Activated B cell treated with CpG ODN at 0.5 μM for 24 hours (primary cell): ENCODE results near the gene SLC5A5. TPM values are rescaled to one million over a fixed set of nuclear protein-coding genes. Genes with fewer than 3 reads are reported as not detected.

Source experiments
- ATAC-seq: fragments of 200-7000 bp; cut with Tn5 transposase; one replicate; pipeline ENCODE4 v1.10.0; 2021; ENCODE audit warnings: low read depth, mild to moderate bottlenecking, moderate library complexity
- CTCF ChIA-PET: fragments of 350-600 bp; sonication (Branson Sonifier 250); formaldehyde crosslinking; loops from one replicate; lab custom pipeline; 2021; ENCODE audit warnings: antibody characterized with exemption; lab: Charles Lee
- POLR2A ChIA-PET: fragments of 350-600 bp; sonication (Branson Sonifier 250); formaldehyde crosslinking; loops from one replicate; lab custom pipeline; 2021; ENCODE audit warnings: antibody characterized with exemption; lab: Charles Lee
- DNase-seq: peaks from one replicate; pipeline ENCODE4 v3.0.0; 2022
- H3K27ac Mint-ChIP-seq: one replicate; pipeline ENCODE4 v1.8.0; 2020; ENCODE audit warnings: mixed read lengths
- H3K27me3 Mint-ChIP-seq: one replicate; pipeline ENCODE4 v1.8.0; 2021; ENCODE audit warnings: mixed read lengths
- H3K36me3 Mint-ChIP-seq: one replicate; pipeline ENCODE4 v1.8.0; 2021; ENCODE audit warnings: low read depth, mixed read lengths
- H3K4me1 Mint-ChIP-seq: one replicate; pipeline ENCODE4 v1.8.0; 2021; ENCODE audit warnings: mixed read lengths
- H3K4me3 Mint-ChIP-seq: one replicate; pipeline ENCODE4 v1.8.0; 2020; ENCODE audit warnings: mild to moderate bottlenecking, mixed read lengths
- H3K9me3 Mint-ChIP-seq: one replicate; pipeline ENCODE4 v1.8.0; 2020; ENCODE audit warnings: mixed read lengths
- CTCF ChIP-seq: fragments of 200-600 bp; IDR thresholded peaks from one replicate; pipeline ENCODE4 v1.8.0; 2022; ENCODE audit warnings: antibody characterized with exemption, mild to moderate bottlenecking
- intact Hi-C: fragments of 100-400 bp; cut with micrococcal nuclease; formaldehyde crosslinking; loops from one replicate; pipeline ENCODE4 v1.15.1; 2024
- total RNA-seq: library from RNA; stranded (reverse); gene quantifications from 2 replicates; pipeline ENCODE4 v1.2.3, GENCODE V29; 2022

Gene SLC5A5
- total RNA-seq = 0.09 and 0.12 TPM in 2 replicates

DNA sequence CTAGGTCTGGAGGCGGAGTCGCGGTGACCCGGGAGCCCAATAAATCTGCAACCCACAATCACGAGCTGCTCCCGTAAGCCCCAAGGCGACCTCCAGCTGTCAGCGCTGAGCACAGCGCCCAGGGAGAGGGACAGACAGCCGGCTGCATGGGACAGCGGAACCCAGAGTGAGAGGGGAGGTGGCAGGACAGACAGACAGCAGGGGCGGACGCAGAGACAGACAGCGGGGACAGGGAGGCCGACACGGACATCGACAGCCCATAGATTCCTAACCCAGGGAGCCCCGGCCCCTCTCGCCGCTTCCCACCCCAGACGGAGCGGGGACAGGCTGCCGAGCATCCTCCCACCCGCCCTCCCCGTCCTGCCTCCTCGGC lies at the start of gene SLC5A5:
Gene SLC5A5 (plus strand): TSS at position 68 of the 373 bp plus-strand sequence. CDS start 375 bp downstream, outside the sequence.
- TF ChIP-seq CTCF = no peak
- peak within 1 kb of the TSS; percentile 53 for H3K4me3 Mint-ChIP-seq
- ChIA-PET POLR2A (interaction anchor here (0.9 to 3.7 kb wide), 3 partner anchors 12 to 61 kb away, joined by 3 to 36 read pairs (median 16); partner anchors contain the start of genes CCDC124 and RPL18A), CTCF (interaction anchor here (1.5 to 2.7 kb wide), 3 partner anchors 12 to 61 kb away, joined by 3 to 24 read pairs (median 8); partner anchors contain the start of genes CCDC124 and RPL18A)
- H3K36me3 Mint-ChIP-seq = no peaks in the 10 kb centered on the region
- peaks cover 2% of the 10 kb centered on the region for H3K27me3 Mint-ChIP-seq
- ATAC-seq = no peak
- peaks cover 21% of the 10 kb centered on the region for H3K4me1 Mint-ChIP-seq
- intact Hi-C loops = loop anchor here (5.0 kb wide), 1 partner anchor 125 kb away; no protein-coding TSS in a partner anchor
- no peaks in the 10 kb centered on the region for H3K9me3 Mint-ChIP-seq
- DNase-seq = no peak
- H3K27ac Mint-ChIP-seq = no peak within 1 kb of the TSS

- Mint-ChIP-seq H3K27me3 (no peaks in the 10 kb centered on the region), H3K9me3 (no peaks in the 10 kb centered on the region), H3K4me3 (no peak overlapping the region), H3K4me1 (no peaks in the 10 kb centered on the region), H3K36me3 (peaks cover 30% of the 10 kb centered on the region), H3K27ac (no peak overlapping the region)
- no peak for ATAC-seq
- intact Hi-C loops = no loop called here
- TF ChIP-seq CTCF = no peak
- ChIA-PET CTCF (interaction anchor here (1.0 kb wide), 2 partner anchors 14 to 35 kb away, joined by 3 read pairs; partner anchors contain the start of gene RPL18A), POLR2A (interaction anchor here (0.6 to 1.5 kb wide), 5 partner anchors 16 to 269 kb away, joined by 3 to 10 read pairs (median 4); partner anchors contain the start of gene JAK3)
- no peak for DNase-seq
Measured at GRCh38 chr19:17824339-17824738, 47.4 kb upstream of the SLC5A5 start.

- no peak for TF ChIP-seq CTCF
- DNase-seq (no peak), ATAC-seq (no peak)
- Mint-ChIP-seq H3K36me3 (peaks cover 47% of the 10 kb centered on the region), H3K27me3 (no peaks in the 10 kb centered on the region), H3K4me1 (no peaks in the 10 kb centered on the region), H3K27ac (no peak overlapping the region), H3K4me3 (no peak overlapping the region), H3K9me3 (no peaks in the 10 kb centered on the region)
- intact Hi-C loops = no loop called here
- CTCF ChIA-PET = interaction anchor here (0.5 to 0.7 kb wide), 2 partner anchors 29 kb away, joined by 3 read pairs; no protein-coding TSS in a partner anchor
- POLR2A ChIA-PET = interaction anchor here (1.1 to 2.9 kb wide), 2 partner anchors 24 to 26 kb away, joined by 3 to 15 read pairs; no protein-coding TSS in a partner anchor
Measured at GRCh38 chr19:17826508-17827056, 45.2 kb upstream of the SLC5A5 start.

- intact Hi-C loops = no loop called here
- no peaks in the 10 kb centered on the region for H3K27me3 Mint-ChIP-seq
- no peaks in the 10 kb centered on the region for H3K9me3 Mint-ChIP-seq
- H3K36me3 Mint-ChIP-seq = peaks cover 70% of the 10 kb centered on the region
- ChIA-PET POLR2A (interaction anchor here (0.5 to 2.5 kb wide), 5 partner anchors 13 to 317 kb away, joined by 3 to 11 read pairs (median 3); partner anchors contain the start of gene JAK3), CTCF (no interaction called here)
- DNase-seq (no peak), ATAC-seq (no peak)
- TF ChIP-seq CTCF = no peak
- no peak overlapping the region for H3K27ac Mint-ChIP-seq
- H3K4me1 Mint-ChIP-seq = no peaks in the 10 kb centered on the region
- H3K4me3 Mint-ChIP-seq = no peak overlapping the region
Measured at GRCh38 chr19:17829855-17830566, 41.7 kb upstream of the SLC5A5 start.
